ENCODE measurements around the gene SLC16A9.

DNA sequence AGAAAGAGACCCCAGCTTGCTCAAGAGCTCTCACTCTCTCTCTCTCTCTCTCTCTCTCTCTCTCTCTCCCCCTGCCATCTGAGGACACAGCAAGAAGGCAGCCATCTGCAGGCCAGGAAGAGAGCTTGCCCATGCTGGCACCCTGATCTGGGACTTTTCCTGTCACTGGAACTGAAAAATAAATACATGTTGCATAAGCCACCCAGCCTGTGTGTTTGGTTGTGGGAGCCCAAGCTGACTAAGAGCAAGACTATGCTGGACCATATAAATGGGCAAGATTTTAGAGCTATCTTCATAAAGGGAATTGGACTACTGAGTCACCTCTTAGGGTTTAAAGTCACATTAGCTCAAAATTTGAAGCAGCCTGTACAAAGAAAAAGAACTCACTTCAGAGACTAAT lies 98.6 kb downstream of the SLC16A9 start:
- TF ChIP-seq POLR2A (IDR thresholded peaks at IDR 0.05; ENCODE audit: low read depth, low read length) (no peak), POLR2AphosphoS5 (IDR thresholded peaks at IDR 0.05; ENCODE audit: low read depth, low read length) (no peak), TAF1 (IDR thresholded peaks at IDR 0.05; ENCODE audit: borderline replicate concordance, low read depth, low read length) (no peak)

Data from GM12892 (cell line).